Transverse colon (tissue), 4 donors: ENCODE results near the gene CHST15.

Experiments
- POLR2A ChIP-seq: fragments of 450-650 bp; IDR thresholded peaks from one replicate; pipeline ENCODE4 v1.6.1; 2016; ENCODE audit warnings: antibody characterized with exemption, mild to moderate bottlenecking, moderate library complexity
- POLR2AphosphoS5 ChIP-seq, 3 donors: sonication (generic); formaldehyde crosslinking; IDR thresholded peaks; one replicate each; pipeline ENCODE4 v1.6.1; 2016; ENCODE audit warnings: antibody characterized with exemption in 3 of 3
- TF ChIP-seq, protein P1 (sequence below), 5 experiments: fragments of 200-600 bp in 3 of 5; fragments of 450-650 bp in 2 of 5; sonication (generic) in 3 of 5; IDR thresholded peaks; 1 replicate in 2 of 5; 2 replicates in 3 of 5; pipeline ENCODE4 v1.5.1; 2016 to 2017; ENCODE audit warnings: antibody characterized with exemption in 5 of 5, inconsistent platforms in 3 of 5, mild to moderate bottlenecking in 2 of 5, moderate library complexity in 1 of 5

DNA sequence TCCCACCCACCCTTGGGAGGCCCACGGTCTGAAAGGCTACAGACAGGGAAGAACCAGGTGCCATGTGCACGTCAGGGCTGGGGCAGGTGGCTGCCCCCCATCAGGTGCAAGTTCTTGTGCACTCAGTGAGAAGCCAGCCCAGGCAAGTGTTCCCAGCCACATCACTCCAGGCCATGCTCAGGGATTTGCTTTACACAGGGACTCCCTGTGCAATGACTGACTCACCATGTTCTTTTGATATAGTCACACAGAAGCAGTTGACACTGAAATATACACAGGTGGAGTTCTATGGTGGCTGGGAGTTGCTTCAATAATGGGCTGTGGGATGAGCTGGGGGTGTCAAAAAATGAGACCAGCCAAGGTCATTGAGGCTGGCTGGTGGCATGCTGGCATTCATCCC, 8.0 kb upstream of the CHST15 start:
- no peak for TF ChIP-seq POLR2AphosphoS5 (IDR thresholded peaks at IDR 0.05)
- no peak for TF ChIP-seq POLR2A
- TF ChIP-seq, protein P1, sequence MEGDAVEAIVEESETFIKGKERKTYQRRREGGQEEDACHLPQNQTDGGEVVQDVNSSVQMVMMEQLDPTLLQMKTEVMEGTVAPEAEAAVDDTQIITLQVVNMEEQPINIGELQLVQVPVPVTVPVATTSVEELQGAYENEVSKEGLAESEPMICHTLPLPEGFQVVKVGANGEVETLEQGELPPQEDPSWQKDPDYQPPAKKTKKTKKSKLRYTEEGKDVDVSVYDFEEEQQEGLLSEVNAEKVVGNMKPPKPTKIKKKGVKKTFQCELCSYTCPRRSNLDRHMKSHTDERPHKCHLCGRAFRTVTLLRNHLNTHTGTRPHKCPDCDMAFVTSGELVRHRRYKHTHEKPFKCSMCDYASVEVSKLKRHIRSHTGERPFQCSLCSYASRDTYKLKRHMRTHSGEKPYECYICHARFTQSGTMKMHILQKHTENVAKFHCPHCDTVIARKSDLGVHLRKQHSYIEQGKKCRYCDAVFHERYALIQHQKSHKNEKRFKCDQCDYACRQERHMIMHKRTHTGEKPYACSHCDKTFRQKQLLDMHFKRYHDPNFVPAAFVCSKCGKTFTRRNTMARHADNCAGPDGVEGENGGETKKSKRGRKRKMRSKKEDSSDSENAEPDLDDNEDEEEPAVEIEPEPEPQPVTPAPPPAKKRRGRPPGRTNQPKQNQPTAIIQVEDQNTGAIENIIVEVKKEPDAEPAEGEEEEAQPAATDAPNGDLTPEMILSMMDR (IDR thresholded peaks at IDR 0.05): no peak
